GM12878 (cell line): ENCODE data around the gene FAM167B.

Experiments
- ATF7 ChIP-seq: fragments of 450-650 bp; IDR thresholded peaks from 2 replicates; pipeline ENCODE4 v1.6.1; 2016; ENCODE audit warnings: low read depth, mild to moderate bottlenecking
- BMI1 ChIP-seq: fragments of 450-650 bp; IDR thresholded peaks from 2 replicates; pipeline ENCODE4 v1.6.1; 2016; ENCODE audit warnings: mild to moderate bottlenecking, moderate library complexity, borderline replicate concordance
- EP300 ChIP-seq, 2 experiments: fragments of 150-350 bp in 1 of 2; IDR thresholded peaks; 2 replicates each; pipeline ENCODE4 v1.6.1; 2011 to 2012; ENCODE audit warnings: low read depth in 2 of 2, low read length in 2 of 2, borderline replicate concordance in 1 of 2, improper control_type of control experiment in 1 of 2, inconsistent platforms in 1 of 2; ENCODE audit not compliant: control insufficient read depth in 1 of 2
- MXI1 ChIP-seq: fragments of 150-350 bp; IDR thresholded peaks from 2 replicates; pipeline ENCODE4 v1.6.1; 2011; ENCODE audit warnings: low read depth, mild to moderate bottlenecking, inconsistent platforms, low read length, improper control_type of control experiment
- SIN3A ChIP-seq: IDR thresholded peaks from 2 replicates; pipeline ENCODE4 v1.6.1; 2012; ENCODE audit warnings: low read depth, low read length, improper control_type of control experiment
- TAF1 ChIP-seq: IDR thresholded peaks from 2 replicates; pipeline ENCODE4 v1.6.1; 2011; ENCODE audit warnings: mild to moderate bottlenecking, low read depth, low read length, borderline replicate concordance
- TF ChIP-seq, protein P1 (sequence below), 3 experiments: IDR thresholded peaks in 2 of 3; conservative IDR thresholded peaks in 1 of 3; 2 replicates each; pipeline ENCODE4 v1.5.1; 2011; ENCODE audit warnings: low read depth in 3 of 3, low read length in 3 of 3, mild to moderate bottlenecking in 3 of 3, control low read depth in 2 of 3, moderate library complexity in 2 of 3, inconsistent platforms in 1 of 3, mixed read lengths in 1 of 3; ENCODE audit not compliant: control insufficient read depth in 2 of 3, insufficient read depth in 1 of 3; ENCODE audit errors: extremely low read depth in 1 of 3
- TF ChIP-seq, protein P2 (sequence below): IDR thresholded peaks from 2 replicates; pipeline ENCODE4 v1.6.1; 2012; ENCODE audit warnings: low read depth, low read length, improper control_type of control experiment
- TF ChIP-seq, protein P3 (sequence below): IDR thresholded peaks from 2 replicates; pipeline ENCODE4 v1.6.1; 2011; ENCODE audit warnings: low read depth, mild to moderate bottlenecking, low read length, moderate library complexity, borderline replicate concordance; ENCODE audit errors: extremely low read depth
- TF ChIP-seq, protein P4 (sequence below): fragments of 450-650 bp; formaldehyde crosslinking; IDR thresholded peaks from 2 replicates; pipeline ENCODE4 v1.4.0; 2020; ENCODE audit warnings: mild to moderate bottlenecking, moderate library complexity

DNA sequence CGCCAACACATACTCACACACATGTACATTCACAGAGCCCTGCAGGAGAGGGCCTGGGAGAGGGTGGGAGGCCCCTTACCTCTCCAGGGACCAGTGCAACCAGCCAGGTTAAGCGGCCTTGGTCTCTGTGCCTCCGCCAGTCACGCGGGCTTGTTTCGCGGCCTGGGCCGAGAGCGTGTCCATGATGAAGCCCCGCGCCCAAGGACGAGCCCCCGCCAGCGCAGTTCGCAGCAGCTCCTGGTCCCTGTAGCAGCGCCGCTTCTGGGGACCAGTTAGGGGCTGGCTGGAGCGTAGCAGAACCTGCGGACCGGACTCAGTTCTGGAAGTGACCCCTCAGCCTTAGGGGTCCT is 7.3 kb upstream of the FAM167B start:
- no peak for TF ChIP-seq TAF1
- TF ChIP-seq, protein P1, sequence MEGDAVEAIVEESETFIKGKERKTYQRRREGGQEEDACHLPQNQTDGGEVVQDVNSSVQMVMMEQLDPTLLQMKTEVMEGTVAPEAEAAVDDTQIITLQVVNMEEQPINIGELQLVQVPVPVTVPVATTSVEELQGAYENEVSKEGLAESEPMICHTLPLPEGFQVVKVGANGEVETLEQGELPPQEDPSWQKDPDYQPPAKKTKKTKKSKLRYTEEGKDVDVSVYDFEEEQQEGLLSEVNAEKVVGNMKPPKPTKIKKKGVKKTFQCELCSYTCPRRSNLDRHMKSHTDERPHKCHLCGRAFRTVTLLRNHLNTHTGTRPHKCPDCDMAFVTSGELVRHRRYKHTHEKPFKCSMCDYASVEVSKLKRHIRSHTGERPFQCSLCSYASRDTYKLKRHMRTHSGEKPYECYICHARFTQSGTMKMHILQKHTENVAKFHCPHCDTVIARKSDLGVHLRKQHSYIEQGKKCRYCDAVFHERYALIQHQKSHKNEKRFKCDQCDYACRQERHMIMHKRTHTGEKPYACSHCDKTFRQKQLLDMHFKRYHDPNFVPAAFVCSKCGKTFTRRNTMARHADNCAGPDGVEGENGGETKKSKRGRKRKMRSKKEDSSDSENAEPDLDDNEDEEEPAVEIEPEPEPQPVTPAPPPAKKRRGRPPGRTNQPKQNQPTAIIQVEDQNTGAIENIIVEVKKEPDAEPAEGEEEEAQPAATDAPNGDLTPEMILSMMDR (IDR thresholded peaks at IDR 0.05 in 2 of 3, conservative IDR thresholded peaks at IDR 0.05 in 1 of 3; ENCODE audit: control insufficient read depth in 2 of 3, extremely low read depth in 1 of 3, insufficient read depth in 1 of 3, low read depth in 3 of 3, low read length in 3 of 3) = no peak
- TF ChIP-seq MXI1 = no peak
- TF ChIP-seq ATF7 = no peak
- no peak for TF ChIP-seq SIN3A
- TF ChIP-seq, protein P2, sequence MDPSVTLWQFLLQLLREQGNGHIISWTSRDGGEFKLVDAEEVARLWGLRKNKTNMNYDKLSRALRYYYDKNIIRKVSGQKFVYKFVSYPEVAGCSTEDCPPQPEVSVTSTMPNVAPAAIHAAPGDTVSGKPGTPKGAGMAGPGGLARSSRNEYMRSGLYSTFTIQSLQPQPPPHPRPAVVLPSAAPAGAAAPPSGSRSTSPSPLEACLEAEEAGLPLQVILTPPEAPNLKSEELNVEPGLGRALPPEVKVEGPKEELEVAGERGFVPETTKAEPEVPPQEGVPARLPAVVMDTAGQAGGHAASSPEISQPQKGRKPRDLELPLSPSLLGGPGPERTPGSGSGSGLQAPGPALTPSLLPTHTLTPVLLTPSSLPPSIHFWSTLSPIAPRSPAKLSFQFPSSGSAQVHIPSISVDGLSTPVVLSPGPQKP = no peak
- TF ChIP-seq BMI1 = no peak
- TF ChIP-seq EP300 (IDR thresholded peaks at IDR 0.05; ENCODE audit: borderline replicate concordance in 1 of 2, control insufficient read depth in 1 of 2, low read depth in 2 of 2, low read length in 2 of 2) = no peak
- TF ChIP-seq, protein P3, sequence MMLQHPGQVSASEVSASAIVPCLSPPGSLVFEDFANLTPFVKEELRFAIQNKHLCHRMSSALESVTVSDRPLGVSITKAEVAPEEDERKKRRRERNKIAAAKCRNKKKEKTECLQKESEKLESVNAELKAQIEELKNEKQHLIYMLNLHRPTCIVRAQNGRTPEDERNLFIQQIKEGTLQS = no peak
- TF ChIP-seq, protein P4, sequence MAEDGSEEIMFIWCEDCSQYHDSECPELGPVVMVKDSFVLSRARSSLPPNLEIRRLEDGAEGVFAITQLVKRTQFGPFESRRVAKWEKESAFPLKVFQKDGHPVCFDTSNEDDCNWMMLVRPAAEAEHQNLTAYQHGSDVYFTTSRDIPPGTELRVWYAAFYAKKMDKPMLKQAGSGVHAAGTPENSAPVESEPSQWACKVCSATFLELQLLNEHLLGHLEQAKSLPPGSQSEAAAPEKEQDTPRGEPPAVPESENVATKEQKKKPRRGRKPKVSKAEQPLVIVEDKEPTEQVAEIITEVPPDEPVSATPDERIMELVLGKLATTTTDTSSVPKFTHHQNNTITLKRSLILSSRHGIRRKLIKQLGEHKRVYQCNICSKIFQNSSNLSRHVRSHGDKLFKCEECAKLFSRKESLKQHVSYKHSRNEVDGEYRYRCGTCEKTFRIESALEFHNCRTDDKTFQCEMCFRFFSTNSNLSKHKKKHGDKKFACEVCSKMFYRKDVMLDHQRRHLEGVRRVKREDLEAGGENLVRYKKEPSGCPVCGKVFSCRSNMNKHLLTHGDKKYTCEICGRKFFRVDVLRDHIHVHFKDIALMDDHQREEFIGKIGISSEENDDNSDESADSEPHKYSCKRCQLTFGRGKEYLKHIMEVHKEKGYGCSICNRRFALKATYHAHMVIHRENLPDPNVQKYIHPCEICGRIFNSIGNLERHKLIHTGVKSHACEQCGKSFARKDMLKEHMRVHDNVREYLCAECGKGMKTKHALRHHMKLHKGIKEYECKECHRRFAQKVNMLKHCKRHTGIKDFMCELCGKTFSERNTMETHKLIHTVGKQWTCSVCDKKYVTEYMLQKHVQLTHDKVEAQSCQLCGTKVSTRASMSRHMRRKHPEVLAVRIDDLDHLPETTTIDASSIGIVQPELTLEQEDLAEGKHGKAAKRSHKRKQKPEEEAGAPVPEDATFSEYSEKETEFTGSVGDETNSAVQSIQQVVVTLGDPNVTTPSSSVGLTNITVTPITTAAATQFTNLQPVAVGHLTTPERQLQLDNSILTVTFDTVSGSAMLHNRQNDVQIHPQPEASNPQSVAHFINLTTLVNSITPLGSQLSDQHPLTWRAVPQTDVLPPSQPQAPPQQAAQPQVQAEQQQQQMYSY (CRISPR knock-in tag) = no peak
